Measurements from ENCODE around the gene IPPK. TPM values are rescaled to one million over a fixed set of nuclear protein-coding genes. Genes with fewer than 3 reads are reported as not detected.

Gene IPPK
- total and polyA plus RNA-seq, 8 donors, result 1.9 to 6.5 (median 3.1) TPM

DNA sequence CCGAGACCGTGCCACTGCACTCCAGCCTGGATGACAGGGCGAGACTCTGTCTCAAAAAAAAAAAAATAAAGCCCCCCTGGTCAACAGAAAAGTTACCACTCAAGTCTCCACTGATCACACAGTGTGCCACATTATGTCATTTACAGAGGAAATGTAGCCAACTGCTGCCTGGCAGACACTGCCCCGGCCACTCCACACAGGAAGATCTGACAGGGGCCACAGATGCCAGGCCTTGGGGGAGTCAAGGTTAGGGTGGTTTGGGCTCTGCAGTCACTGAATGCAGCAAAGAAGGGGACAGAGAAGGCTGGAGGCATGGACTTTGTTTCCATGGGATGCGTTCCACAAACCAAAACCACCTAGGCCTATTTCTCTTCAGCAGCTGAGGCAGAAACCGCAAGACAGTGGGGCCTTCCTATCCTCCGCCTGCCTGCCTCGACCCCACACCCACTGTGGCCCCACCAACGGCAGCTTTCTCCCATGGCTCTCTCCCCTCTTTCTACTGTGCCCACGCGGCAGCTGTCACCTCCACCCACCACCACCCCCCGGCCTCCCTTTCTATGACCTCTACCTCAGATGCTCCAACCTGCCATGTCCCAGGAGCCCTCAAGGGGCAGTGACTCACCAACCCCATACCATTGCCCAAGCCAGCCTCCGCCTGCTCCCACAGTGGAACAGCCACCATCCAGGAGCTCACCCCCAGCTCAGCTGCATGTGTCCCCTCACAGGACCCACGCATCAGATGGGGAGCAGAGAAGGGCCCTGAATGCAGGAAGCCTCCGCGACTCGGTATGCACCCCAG is 12.4 kb downstream of the IPPK start:
- Histone ChIP-seq H3K4me3 (no peak overlapping the region), H3K27me3 (no peaks in the 10 kb centered on the region), H3K27ac (no peak overlapping the region), H3K9me3 (no peaks in the 10 kb centered on the region), H3K4me1 (no peaks in the 10 kb centered on the region), H3K36me3 (no peaks in the 10 kb centered on the region)
- ATAC-seq, result no peak
- intact Hi-C loops (cut with DNase I), result no loop called here
- WGBS, 2 donors, result 92 to 95% methylated on average over 16 to 17 of the region's 17 CpGs
- no peak for FAIRE-seq
- peak in 1 of 6 donors; percentile 32 for DNase-seq
- TF ChIP-seq, protein P1, sequence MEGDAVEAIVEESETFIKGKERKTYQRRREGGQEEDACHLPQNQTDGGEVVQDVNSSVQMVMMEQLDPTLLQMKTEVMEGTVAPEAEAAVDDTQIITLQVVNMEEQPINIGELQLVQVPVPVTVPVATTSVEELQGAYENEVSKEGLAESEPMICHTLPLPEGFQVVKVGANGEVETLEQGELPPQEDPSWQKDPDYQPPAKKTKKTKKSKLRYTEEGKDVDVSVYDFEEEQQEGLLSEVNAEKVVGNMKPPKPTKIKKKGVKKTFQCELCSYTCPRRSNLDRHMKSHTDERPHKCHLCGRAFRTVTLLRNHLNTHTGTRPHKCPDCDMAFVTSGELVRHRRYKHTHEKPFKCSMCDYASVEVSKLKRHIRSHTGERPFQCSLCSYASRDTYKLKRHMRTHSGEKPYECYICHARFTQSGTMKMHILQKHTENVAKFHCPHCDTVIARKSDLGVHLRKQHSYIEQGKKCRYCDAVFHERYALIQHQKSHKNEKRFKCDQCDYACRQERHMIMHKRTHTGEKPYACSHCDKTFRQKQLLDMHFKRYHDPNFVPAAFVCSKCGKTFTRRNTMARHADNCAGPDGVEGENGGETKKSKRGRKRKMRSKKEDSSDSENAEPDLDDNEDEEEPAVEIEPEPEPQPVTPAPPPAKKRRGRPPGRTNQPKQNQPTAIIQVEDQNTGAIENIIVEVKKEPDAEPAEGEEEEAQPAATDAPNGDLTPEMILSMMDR (IDR thresholded peaks at IDR 0.05), result no peak

DNA sequence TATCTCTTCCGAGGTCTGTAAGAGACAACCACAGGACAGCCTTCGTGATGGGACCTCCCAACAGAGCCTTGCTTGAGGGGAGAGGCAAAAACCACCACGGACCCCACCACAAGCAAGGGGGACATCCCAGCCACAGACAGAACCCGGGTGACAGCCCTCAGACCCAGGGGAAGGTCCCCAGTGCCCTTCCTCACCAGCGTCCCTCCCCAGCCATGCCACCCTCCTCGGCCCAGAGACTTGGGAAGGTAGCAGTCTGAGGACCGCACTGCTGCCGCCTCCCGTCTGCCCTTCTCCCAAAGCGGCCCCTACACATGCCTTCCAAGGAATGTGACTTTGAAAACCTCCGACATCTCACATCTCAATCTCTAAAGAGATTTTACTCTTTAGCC is 13.4 kb downstream of the IPPK start:
- Histone ChIP-seq H3K27me3 (no peaks in the 10 kb centered on the region), H3K36me3 (no peaks in the 10 kb centered on the region), H3K4me1 (no peaks in the 10 kb centered on the region), H3K9me3 (no peaks in the 10 kb centered on the region), H3K4me3 (no peak overlapping the region), H3K27ac (no peak overlapping the region)
- ATAC-seq (no peak), DNase-seq (peak in 1 of 6 donors; percentile 23), FAIRE-seq (no peak)
- 86 to 87% methylated on average over 11 of the region's 11 CpGs for WGBS, 2 donors
- intact Hi-C loops (cut with DNase I), result no loop called here
- TF ChIP-seq, protein P1 (IDR thresholded peaks at IDR 0.05), result no peak

DNA sequence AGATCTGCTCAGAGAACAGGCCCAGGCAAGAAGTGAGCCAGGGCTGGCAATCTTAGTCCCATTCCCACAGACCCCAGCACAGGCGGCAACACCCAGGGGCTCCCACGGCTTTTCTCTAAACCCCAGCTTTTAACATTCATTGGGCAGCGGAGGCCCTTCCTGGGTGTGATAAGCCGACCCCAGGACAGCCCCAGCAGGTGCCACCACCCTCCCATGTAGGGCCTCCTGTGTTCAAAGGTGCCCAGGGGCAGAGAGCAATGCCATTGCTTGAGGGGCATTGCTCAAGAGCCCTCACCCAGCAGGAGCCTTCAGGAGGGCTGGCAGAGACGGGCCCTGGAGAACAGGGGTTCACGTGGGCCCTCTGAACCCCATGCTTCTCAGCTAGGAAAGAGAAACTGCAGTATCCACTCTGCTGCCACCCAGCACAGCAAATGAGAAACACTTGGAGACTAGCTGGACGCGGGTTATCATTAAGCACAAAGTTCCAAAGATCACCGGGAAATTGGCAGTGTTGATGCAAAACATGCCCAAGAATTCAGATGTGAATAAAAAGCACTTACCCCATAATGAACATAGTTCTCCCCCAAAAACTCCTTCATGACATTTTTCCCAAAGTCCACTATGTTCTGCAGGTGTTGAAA is 13.9 kb downstream of the IPPK start:
- ATAC-seq (no peak), FAIRE-seq (no peak), DNase-seq (peak in 1 of 6 donors; percentile 39)
- no peaks in the 10 kb centered on the region for H3K36me3 ChIP-seq
- TF ChIP-seq, protein P1 (IDR thresholded peaks at IDR 0.05), result no peak
- H3K9me3 ChIP-seq, result no peaks in the 10 kb centered on the region
- no peak overlapping the region for H3K27ac ChIP-seq
- no peaks in the 10 kb centered on the region for H3K4me1 ChIP-seq
- intact Hi-C loops (cut with DNase I), result no loop called here
- H3K4me3 ChIP-seq, result no peak overlapping the region
- no peaks in the 10 kb centered on the region for H3K27me3 ChIP-seq
- WGBS, 2 donors, result 79 to 80% methylated on average over 9 of the region's 9 CpGs

DNA sequence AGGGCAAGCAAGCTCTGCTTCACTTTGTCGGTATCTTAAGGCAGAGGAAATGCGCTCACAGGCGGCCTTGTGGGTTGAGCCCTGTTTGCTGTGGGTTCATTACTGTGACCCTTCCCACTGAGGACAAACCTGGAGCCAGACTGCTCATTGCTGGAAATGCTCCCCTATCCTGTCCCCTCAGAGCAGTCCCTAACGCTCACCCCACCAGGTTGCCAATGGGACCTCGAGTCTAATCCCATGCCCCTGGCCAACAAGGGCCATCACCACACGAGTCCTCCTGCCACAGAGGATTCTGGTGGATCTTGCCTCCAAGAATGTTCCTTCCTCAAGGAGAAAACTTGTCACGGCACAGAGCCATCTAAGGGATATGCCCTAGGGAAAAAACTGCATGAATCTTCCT is 14.6 kb downstream of the IPPK start:
- intact Hi-C loops (cut with DNase I), result no loop called here
- 92 to 93% methylated on average over 7 of the region's 7 CpGs for WGBS, 2 donors
- ATAC-seq (no peak), FAIRE-seq (no peak), DNase-seq (no peak)
- TF ChIP-seq, protein P1 (IDR thresholded peaks at IDR 0.05), result no peak
- H3K27me3 ChIP-seq, result no peaks in the 10 kb centered on the region
- no peaks in the 10 kb centered on the region for H3K36me3 ChIP-seq
- no peak overlapping the region for H3K27ac ChIP-seq
- H3K4me3 ChIP-seq, result no peak overlapping the region
- H3K9me3 ChIP-seq, result no peaks in the 10 kb centered on the region
- H3K4me1 ChIP-seq, result no peaks in the 10 kb centered on the region
